MM.1S (cell line): ENCODE measurements around the gene ROBO2.

Experiments
- DNase-seq: peaks from one replicate; pipeline ENCODE4 v3.0.0-alpha.2; 2015
- H2AFZ ChIP-seq: fragments of 300-600 bp; sonication (generic); 2 replicates; pipeline ENCODE4 v1.6.0; 2016; ENCODE audit warnings: antibody characterized with exemption, low read length
- H3F3A ChIP-seq: fragments of 300-600 bp; sonication (generic); 2 replicates; pipeline ENCODE4 v1.6.1; 2016; ENCODE audit warnings: mild to moderate bottlenecking, antibody characterized with exemption, low read length, moderate library complexity, mixed read lengths; ENCODE audit not compliant: insufficient read depth
- H3K27ac ChIP-seq: fragments of 300-600 bp; sonication (generic); 2 replicates; pipeline ENCODE4 v1.5.1; 2016; ENCODE audit warnings: mild to moderate bottlenecking, low read length
- H3K27me3 ChIP-seq: fragments of 300-600 bp; sonication (generic); replicated peaks from 2 replicates; pipeline ENCODE4 v1.6.0; 2016; ENCODE audit warnings: low read length; ENCODE audit not compliant: insufficient read depth
- H3K36me3 ChIP-seq: fragments of 300-600 bp; sonication (generic); replicated peaks from 2 replicates; pipeline ENCODE4 v1.6.1; 2016; ENCODE audit warnings: mild to moderate bottlenecking, low read length, mixed read lengths; ENCODE audit not compliant: insufficient read depth
- H3K4me1 ChIP-seq: fragments of 300-600 bp; sonication (generic); 2 replicates; pipeline ENCODE4 v1.6.1; 2016; ENCODE audit warnings: low read length, mixed read lengths
- H3K4me2 ChIP-seq: fragments of 300-600 bp; sonication (generic); 2 replicates; pipeline ENCODE4 v1.6.0; 2016; ENCODE audit warnings: low read depth, low read length
- H3K4me3 ChIP-seq: fragments of 300-600 bp; sonication (generic); 2 replicates; pipeline ENCODE4 v1.5.1; 2016; ENCODE audit warnings: low read length, mixed read lengths
- H3K79me2 ChIP-seq: fragments of 300-600 bp; sonication (generic); 2 replicates; pipeline ENCODE4 v1.6.1; 2016; ENCODE audit warnings: mixed run types, low read length, mixed read lengths
- H3K9ac ChIP-seq: fragments of 300-600 bp; sonication (generic); 2 replicates; pipeline ENCODE4 v1.6.1; 2016; ENCODE audit warnings: low read length, mixed read lengths
- H3K9me2 ChIP-seq: fragments of 300-600 bp; sonication (generic); replicated peaks from 2 replicates; pipeline ENCODE4 v1.6.1; 2016; ENCODE audit warnings: mild to moderate bottlenecking, low read length, mixed read lengths; ENCODE audit not compliant: insufficient read depth
- H3K9me3 ChIP-seq: fragments of 300-600 bp; sonication (generic); replicated peaks from 2 replicates; pipeline ENCODE4 v1.6.1; 2016; ENCODE audit warnings: mild to moderate bottlenecking, low read length, mixed read lengths; ENCODE audit not compliant: insufficient read depth
- H4K20me1 ChIP-seq: fragments of 300-600 bp; sonication (generic); 2 replicates; pipeline ENCODE4 v1.6.1; 2016; ENCODE audit warnings: mild to moderate bottlenecking, low read length, moderate library complexity, mixed read lengths; ENCODE audit not compliant: insufficient read depth
- CTCF ChIP-seq: fragments of 300-600 bp; sonication (generic); IDR thresholded peaks from 2 replicates; pipeline ENCODE4 v1.5.1; 2016; ENCODE audit warnings: antibody characterized with exemption, low read length, mixed read lengths
- EZH2 ChIP-seq: fragments of 300-600 bp; sonication (generic); optimal IDR thresholded peaks from 2 replicates; pipeline ENCODE3; 2017; ENCODE audit warnings: low read depth, mild to moderate bottlenecking, antibody characterized with exemption, low read length, mixed read lengths
- EZH2phosphoT487 ChIP-seq: fragments of 300-600 bp; sonication (generic); IDR thresholded peaks from 2 replicates; pipeline ENCODE4 v1.6.1; 2018; ENCODE audit warnings: antibody characterized with exemption, low read length

ROBO2 gene

GRCh38 chr3:77283108-77283507 lies 243.2 kb downstream of the ROBO2 start:
- Histone ChIP-seq H3K9me2 (no peaks in the 10 kb centered on the region), H3F3A (no peaks in the 10 kb centered on the region), H3K36me3 (no peaks in the 10 kb centered on the region), H3K4me2 (no peak overlapping the region), H3K9ac (no peak overlapping the region), H3K4me3 (no peak overlapping the region), H3K9me3 (no peaks in the 10 kb centered on the region), H3K27me3 (no peaks in the 10 kb centered on the region), H4K20me1 (no peaks in the 10 kb centered on the region), H3K4me1 (no peaks in the 10 kb centered on the region), H3K27ac (no peak overlapping the region), H2AFZ (no peak overlapping the region), H3K79me2 (no peaks in the 10 kb centered on the region)
- TF ChIP-seq CTCF (no peak), EZH2 (no peak), EZH2phosphoT487 (no peak)
- no peak for DNase-seq

GRCh38 chr3:77288348-77288747 lies 248.4 kb downstream of the ROBO2 start:
- Histone ChIP-seq H3K4me3 (no peak overlapping the region), H3K27ac (no peak overlapping the region), H3K9me3 (no peaks in the 10 kb centered on the region), H4K20me1 (no peaks in the 10 kb centered on the region), H3K79me2 (no peaks in the 10 kb centered on the region), H3K9me2 (no peaks in the 10 kb centered on the region), H3K4me1 (no peaks in the 10 kb centered on the region), H3K27me3 (no peaks in the 10 kb centered on the region), H3K36me3 (no peaks in the 10 kb centered on the region), H3K4me2 (no peak overlapping the region), H2AFZ (no peak overlapping the region), H3K9ac (no peak overlapping the region), H3F3A (no peaks in the 10 kb centered on the region)
- TF ChIP-seq EZH2 = no peak
- TF ChIP-seq CTCF = no peak
- no peak for TF ChIP-seq EZH2phosphoT487
- no peak for DNase-seq

- H3K27me3 ChIP-seq = no peaks in the 10 kb centered on the region
- H3K4me2 ChIP-seq = no peak overlapping the region
- H3K4me1 ChIP-seq = no peaks in the 10 kb centered on the region
- no peaks in the 10 kb centered on the region for H4K20me1 ChIP-seq
- no peak overlapping the region for H3K4me3 ChIP-seq
- H2AFZ ChIP-seq = no peak overlapping the region
- no peaks in the 10 kb centered on the region for H3F3A ChIP-seq
- no peaks in the 10 kb centered on the region for H3K36me3 ChIP-seq
- no peaks in the 10 kb centered on the region for H3K79me2 ChIP-seq
- no peak overlapping the region for H3K27ac ChIP-seq
- no peaks in the 10 kb centered on the region for H3K9me3 ChIP-seq
- TF ChIP-seq EZH2phosphoT487 (no peak), CTCF (no peak), EZH2 (no peak)
- no peak overlapping the region for H3K9ac ChIP-seq
- DNase-seq = no peak
- no peaks in the 10 kb centered on the region for H3K9me2 ChIP-seq
Measured at GRCh38 chr3:77296527-77296926, 256.6 kb downstream of the ROBO2 start.
